ENCODE data around the gene RIOK3. TPM values are rescaled to one million over a fixed set of nuclear protein-coding genes. Genes with fewer than 3 reads are reported as not detected.

The RIOK3 gene
- total and polyA plus RNA-seq, 4 donors: 29.9 to 104 (median 42.8) TPM

DNA sequence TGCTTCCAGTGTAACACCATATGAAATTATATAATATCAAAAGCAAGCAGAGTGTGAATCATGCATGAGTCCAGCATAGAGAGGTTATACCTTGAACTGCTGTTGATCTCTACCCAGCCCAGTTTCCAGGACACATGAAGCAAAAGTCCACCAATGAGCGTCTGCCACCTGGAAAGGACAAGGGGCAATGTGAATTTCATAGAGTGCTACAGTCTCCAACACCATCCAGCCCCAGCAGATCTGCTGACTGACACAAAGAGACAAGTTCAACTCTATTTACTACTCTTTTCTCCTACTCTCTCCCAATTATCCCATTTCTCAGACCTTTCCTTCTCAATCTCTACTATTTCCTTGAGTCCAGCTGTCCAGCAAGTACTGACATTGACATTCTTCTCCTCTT, 31.8 kb upstream of the RIOK3 start:
- TF ChIP-seq GABPA (IDR thresholded peaks at IDR 0.05 in 1 of 2, conservative IDR thresholded peaks at IDR 0.05 in 1 of 2): no peak
- TF ChIP-seq HNF4A (conservative IDR thresholded peaks at IDR 0.05): peak in 1 of 2 donors; percentile 9
- TF ChIP-seq NR2F2 (IDR thresholded peaks at IDR 0.05): no peak
- TF ChIP-seq, protein P1, sequence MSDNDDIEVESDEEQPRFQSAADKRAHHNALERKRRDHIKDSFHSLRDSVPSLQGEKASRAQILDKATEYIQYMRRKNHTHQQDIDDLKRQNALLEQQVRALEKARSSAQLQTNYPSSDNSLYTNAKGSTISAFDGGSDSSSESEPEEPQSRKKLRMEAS (IDR thresholded peaks at IDR 0.05): no peak
- Histone ChIP-seq H3K9me3 (ENCODE audit: control insufficient read depth in 4 of 4, low read length in 3 of 4) (no peaks in the 10 kb centered on the region), H3K4me1 (ENCODE audit: control insufficient read depth in 4 of 4, insufficient read depth in 4 of 4, low read length in 3 of 4) (no peaks in the 10 kb centered on the region), H3K36me3 (ENCODE audit: control insufficient read depth in 4 of 4, insufficient read depth in 3 of 4, low read depth in 1 of 4, low read length in 3 of 4) (no peaks in the 10 kb centered on the region), H3K4me3 (ENCODE audit: low read depth in 1 of 3, low read length in 3 of 3) (no peak overlapping the region), H3K9ac (ENCODE audit: low read depth in 1 of 2, low read length in 2 of 2) (no peak overlapping the region), H3K27me3 (ENCODE audit: control insufficient read depth in 4 of 4, insufficient read depth in 4 of 4, low read length in 3 of 4) (no peaks in the 10 kb centered on the region), H3K27ac (ENCODE audit: low read depth in 1 of 2, low read length in 2 of 2) (no peak overlapping the region)
- 72% methylated on average over 1 of the region's 1 CpG for WGBS
- DNase-seq (ENCODE audit: low spot score): no peak

DNA sequence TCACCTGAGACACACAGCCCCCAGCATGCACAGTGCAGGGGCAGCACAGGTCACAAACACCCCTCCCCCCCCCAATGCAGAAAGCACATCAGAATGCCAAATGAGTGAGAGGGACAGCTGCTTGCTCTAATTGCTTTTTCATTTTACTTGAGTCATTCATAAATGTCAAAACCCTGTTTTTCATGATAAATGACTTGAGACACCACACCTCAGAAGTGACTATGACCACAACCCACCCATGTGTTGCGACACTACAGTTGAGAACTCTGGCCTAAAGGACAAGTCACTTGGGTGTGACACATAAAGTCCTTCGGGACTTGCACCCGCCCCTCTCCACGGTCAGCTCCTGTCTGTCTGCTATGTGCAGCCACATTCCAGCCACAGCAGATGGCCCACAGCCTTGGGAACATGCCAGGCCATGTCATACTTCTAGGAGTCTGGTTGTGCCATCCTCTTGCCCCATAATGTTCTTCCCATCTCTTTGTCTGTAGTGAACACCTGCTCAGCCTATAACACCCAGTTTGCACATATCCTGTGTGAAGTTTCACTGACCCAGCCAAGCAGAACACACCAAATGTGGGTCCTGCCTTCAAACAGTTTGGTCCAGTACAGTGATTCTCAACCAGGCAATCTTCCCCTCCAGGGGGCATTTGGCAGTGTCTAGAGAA, 30.2 kb upstream of the RIOK3 start:
- Histone ChIP-seq H3K9ac (ENCODE audit: low read depth in 1 of 2, low read length in 2 of 2) (no peak overlapping the region), H3K27me3 (ENCODE audit: control insufficient read depth in 4 of 4, insufficient read depth in 4 of 4, low read length in 3 of 4) (no peaks in the 10 kb centered on the region), H3K4me3 (ENCODE audit: low read depth in 1 of 3, low read length in 3 of 3) (no peak overlapping the region), H3K27ac (ENCODE audit: low read depth in 1 of 2, low read length in 2 of 2) (no peak overlapping the region), H3K4me1 (ENCODE audit: control insufficient read depth in 4 of 4, insufficient read depth in 4 of 4, low read length in 3 of 4) (no peaks in the 10 kb centered on the region), H3K36me3 (ENCODE audit: control insufficient read depth in 4 of 4, insufficient read depth in 3 of 4, low read depth in 1 of 4, low read length in 3 of 4) (no peaks in the 10 kb centered on the region), H3K9me3 (ENCODE audit: control insufficient read depth in 4 of 4, low read length in 3 of 4) (no peaks in the 10 kb centered on the region)
- TF ChIP-seq HNF4A (conservative IDR thresholded peaks at IDR 0.05) (no peak), RAD21 (IDR thresholded peaks at IDR 0.05) (no peak), FOXA2 (IDR thresholded peaks at IDR 0.05) (no peak), GABPA (IDR thresholded peaks at IDR 0.05 in 1 of 2, conservative IDR thresholded peaks at IDR 0.05 in 1 of 2) (no peak), FOXA1 (IDR thresholded peaks at IDR 0.05) (no peak)
- TF ChIP-seq, protein P2, sequence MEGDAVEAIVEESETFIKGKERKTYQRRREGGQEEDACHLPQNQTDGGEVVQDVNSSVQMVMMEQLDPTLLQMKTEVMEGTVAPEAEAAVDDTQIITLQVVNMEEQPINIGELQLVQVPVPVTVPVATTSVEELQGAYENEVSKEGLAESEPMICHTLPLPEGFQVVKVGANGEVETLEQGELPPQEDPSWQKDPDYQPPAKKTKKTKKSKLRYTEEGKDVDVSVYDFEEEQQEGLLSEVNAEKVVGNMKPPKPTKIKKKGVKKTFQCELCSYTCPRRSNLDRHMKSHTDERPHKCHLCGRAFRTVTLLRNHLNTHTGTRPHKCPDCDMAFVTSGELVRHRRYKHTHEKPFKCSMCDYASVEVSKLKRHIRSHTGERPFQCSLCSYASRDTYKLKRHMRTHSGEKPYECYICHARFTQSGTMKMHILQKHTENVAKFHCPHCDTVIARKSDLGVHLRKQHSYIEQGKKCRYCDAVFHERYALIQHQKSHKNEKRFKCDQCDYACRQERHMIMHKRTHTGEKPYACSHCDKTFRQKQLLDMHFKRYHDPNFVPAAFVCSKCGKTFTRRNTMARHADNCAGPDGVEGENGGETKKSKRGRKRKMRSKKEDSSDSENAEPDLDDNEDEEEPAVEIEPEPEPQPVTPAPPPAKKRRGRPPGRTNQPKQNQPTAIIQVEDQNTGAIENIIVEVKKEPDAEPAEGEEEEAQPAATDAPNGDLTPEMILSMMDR (IDR thresholded peaks at IDR 0.05; ENCODE audit: low read depth, low read length, missing input control): no peak
- TF ChIP-seq, protein P1 (IDR thresholded peaks at IDR 0.05): no peak
- TF ChIP-seq, protein P3, sequence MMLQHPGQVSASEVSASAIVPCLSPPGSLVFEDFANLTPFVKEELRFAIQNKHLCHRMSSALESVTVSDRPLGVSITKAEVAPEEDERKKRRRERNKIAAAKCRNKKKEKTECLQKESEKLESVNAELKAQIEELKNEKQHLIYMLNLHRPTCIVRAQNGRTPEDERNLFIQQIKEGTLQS (IDR thresholded peaks at IDR 0.05): no peak
- WGBS: 72% methylated on average over 4 of the region's 4 CpGs
- no peak for DNase-seq (ENCODE audit: low spot score)

DNA sequence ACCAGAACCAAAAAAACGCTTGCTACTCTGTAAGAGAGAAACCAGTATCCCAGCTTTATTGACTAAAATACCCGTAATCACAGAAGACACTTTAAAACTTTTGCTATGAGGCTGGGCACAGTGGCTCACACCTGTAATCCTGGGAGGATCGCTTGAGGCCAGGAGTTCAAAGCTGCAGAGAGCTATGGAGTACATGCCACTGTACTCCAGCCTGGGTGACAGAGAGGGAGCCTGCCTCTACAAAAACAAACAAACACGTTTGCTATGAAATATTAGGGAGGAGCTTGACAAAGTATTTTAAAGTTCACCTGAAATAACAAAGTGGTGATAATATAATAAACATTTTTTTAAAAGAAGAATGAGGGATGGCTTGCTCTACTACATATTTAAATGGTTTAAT, 28.5 kb upstream of the RIOK3 start:
- Histone ChIP-seq H3K36me3 (ENCODE audit: control insufficient read depth in 4 of 4, insufficient read depth in 3 of 4, low read depth in 1 of 4, low read length in 3 of 4) (no peaks in the 10 kb centered on the region), H3K27me3 (ENCODE audit: control insufficient read depth in 4 of 4, insufficient read depth in 4 of 4, low read length in 3 of 4) (no peaks in the 10 kb centered on the region), H3K27ac (ENCODE audit: low read depth in 1 of 2, low read length in 2 of 2) (no peak overlapping the region), H3K4me3 (ENCODE audit: low read depth in 1 of 3, low read length in 3 of 3) (no peak overlapping the region), H3K9ac (ENCODE audit: low read depth in 1 of 2, low read length in 2 of 2) (no peak overlapping the region), H3K9me3 (ENCODE audit: control insufficient read depth in 4 of 4, low read length in 3 of 4) (no peaks in the 10 kb centered on the region), H3K4me1 (ENCODE audit: control insufficient read depth in 4 of 4, insufficient read depth in 4 of 4, low read length in 3 of 4) (no peaks in the 10 kb centered on the region)
- no peak for DNase-seq (ENCODE audit: low spot score)
- 88% methylated on average over 4 of the region's 4 CpGs for WGBS
- TF ChIP-seq RAD21 (IDR thresholded peaks at IDR 0.05): no peak
- TF ChIP-seq HNF4A (conservative IDR thresholded peaks at IDR 0.05): no peak
- no peak for TF ChIP-seq EGR1 (IDR thresholded peaks at IDR 0.05; ENCODE audit: low read depth in 2 of 2)
- no peak for TF ChIP-seq YY1 (IDR thresholded peaks at IDR 0.05)
- TF ChIP-seq JUND (IDR thresholded peaks at IDR 0.05): no peak
- no peak for TF ChIP-seq SP1 (IDR thresholded peaks at IDR 0.05)
- TF ChIP-seq TAF1 (conservative IDR thresholded peaks at IDR 0.05): no peak
- TF ChIP-seq, protein P2 (IDR thresholded peaks at IDR 0.05; ENCODE audit: low read depth, low read length, missing input control): no peak
- TF ChIP-seq NR2F2 (IDR thresholded peaks at IDR 0.05): no peak
- TF ChIP-seq, protein P4, sequence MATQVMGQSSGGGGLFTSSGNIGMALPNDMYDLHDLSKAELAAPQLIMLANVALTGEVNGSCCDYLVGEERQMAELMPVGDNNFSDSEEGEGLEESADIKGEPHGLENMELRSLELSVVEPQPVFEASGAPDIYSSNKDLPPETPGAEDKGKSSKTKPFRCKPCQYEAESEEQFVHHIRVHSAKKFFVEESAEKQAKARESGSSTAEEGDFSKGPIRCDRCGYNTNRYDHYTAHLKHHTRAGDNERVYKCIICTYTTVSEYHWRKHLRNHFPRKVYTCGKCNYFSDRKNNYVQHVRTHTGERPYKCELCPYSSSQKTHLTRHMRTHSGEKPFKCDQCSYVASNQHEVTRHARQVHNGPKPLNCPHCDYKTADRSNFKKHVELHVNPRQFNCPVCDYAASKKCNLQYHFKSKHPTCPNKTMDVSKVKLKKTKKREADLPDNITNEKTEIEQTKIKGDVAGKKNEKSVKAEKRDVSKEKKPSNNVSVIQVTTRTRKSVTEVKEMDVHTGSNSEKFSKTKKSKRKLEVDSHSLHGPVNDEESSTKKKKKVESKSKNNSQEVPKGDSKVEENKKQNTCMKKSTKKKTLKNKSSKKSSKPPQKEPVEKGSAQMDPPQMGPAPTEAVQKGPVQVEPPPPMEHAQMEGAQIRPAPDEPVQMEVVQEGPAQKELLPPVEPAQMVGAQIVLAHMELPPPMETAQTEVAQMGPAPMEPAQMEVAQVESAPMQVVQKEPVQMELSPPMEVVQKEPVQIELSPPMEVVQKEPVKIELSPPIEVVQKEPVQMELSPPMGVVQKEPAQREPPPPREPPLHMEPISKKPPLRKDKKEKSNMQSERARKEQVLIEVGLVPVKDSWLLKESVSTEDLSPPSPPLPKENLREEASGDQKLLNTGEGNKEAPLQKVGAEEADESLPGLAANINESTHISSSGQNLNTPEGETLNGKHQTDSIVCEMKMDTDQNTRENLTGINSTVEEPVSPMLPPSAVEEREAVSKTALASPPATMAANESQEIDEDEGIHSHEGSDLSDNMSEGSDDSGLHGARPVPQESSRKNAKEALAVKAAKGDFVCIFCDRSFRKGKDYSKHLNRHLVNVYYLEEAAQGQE (IDR thresholded peaks at IDR 0.05): no peak
- TF ChIP-seq, protein P3 (IDR thresholded peaks at IDR 0.05): no peak

Data from liver (tissue), 9 donors.